Keratinocyte (primary cell): ENCODE measurements around the gene PSD2.

ENCODE experiments used
- EZH2 ChIP-seq: IDR thresholded peaks from one replicate; pipeline ENCODE4 v1.6.1; 2012; ENCODE audit warnings: inconsistent platforms, mild to moderate bottlenecking, low read length, moderate library complexity
- TF ChIP-seq, protein P1 (sequence below), 3 experiments: IDR thresholded peaks in 1 of 3; conservative IDR thresholded peaks in 1 of 3; optimal IDR thresholded peaks in 1 of 3; 2 replicates in 2 of 3; 3 replicates in 1 of 3; pipeline versions ENCODE3 to v1.5.1; 2011; ENCODE audit warnings: low read length in 3 of 3, mild to moderate bottlenecking in 3 of 3, moderate library complexity in 2 of 3, control low read depth in 1 of 3, inconsistent platforms in 1 of 3; ENCODE audit not compliant: insufficient read depth in 2 of 3; ENCODE audit errors: extremely low read depth in 1 of 3

GRCh38 chr5:139787257-139787567 lies 8.4 kb upstream of the PSD2 start:
- TF ChIP-seq, protein P1, sequence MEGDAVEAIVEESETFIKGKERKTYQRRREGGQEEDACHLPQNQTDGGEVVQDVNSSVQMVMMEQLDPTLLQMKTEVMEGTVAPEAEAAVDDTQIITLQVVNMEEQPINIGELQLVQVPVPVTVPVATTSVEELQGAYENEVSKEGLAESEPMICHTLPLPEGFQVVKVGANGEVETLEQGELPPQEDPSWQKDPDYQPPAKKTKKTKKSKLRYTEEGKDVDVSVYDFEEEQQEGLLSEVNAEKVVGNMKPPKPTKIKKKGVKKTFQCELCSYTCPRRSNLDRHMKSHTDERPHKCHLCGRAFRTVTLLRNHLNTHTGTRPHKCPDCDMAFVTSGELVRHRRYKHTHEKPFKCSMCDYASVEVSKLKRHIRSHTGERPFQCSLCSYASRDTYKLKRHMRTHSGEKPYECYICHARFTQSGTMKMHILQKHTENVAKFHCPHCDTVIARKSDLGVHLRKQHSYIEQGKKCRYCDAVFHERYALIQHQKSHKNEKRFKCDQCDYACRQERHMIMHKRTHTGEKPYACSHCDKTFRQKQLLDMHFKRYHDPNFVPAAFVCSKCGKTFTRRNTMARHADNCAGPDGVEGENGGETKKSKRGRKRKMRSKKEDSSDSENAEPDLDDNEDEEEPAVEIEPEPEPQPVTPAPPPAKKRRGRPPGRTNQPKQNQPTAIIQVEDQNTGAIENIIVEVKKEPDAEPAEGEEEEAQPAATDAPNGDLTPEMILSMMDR (optimal IDR thresholded peaks at IDR 0.05 in 1 of 3, IDR thresholded peaks at IDR 0.05 in 1 of 3, conservative IDR thresholded peaks at IDR 0.05 in 1 of 3; ENCODE audit: extremely low read depth in 1 of 3, insufficient read depth in 2 of 3, low read length in 3 of 3): no peak
- TF ChIP-seq EZH2: no peak
